Measurements from ENCODE around the gene VEPH1.

Gene VEPH1

DNA sequence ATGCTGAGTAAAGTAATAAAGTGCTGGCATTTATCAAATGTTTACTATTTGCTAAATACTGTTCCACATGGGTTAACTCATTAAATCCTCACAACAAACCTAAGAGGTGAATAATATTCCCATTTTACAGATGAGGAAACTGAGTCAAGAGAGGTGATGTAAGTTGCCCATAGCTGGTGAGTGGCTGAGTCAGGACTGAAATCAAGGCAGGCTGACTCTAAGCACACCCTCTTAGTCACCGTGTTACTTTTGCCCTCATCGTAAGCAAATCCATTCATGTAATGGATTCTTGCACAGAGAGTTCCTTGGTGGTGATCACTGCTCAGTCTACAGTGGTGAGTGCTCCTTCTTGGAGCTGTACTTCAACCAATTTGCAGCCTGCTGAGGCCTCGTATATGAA is 95.4 kb downstream of the VEPH1 start:
- TF ChIP-seq, protein P1, sequence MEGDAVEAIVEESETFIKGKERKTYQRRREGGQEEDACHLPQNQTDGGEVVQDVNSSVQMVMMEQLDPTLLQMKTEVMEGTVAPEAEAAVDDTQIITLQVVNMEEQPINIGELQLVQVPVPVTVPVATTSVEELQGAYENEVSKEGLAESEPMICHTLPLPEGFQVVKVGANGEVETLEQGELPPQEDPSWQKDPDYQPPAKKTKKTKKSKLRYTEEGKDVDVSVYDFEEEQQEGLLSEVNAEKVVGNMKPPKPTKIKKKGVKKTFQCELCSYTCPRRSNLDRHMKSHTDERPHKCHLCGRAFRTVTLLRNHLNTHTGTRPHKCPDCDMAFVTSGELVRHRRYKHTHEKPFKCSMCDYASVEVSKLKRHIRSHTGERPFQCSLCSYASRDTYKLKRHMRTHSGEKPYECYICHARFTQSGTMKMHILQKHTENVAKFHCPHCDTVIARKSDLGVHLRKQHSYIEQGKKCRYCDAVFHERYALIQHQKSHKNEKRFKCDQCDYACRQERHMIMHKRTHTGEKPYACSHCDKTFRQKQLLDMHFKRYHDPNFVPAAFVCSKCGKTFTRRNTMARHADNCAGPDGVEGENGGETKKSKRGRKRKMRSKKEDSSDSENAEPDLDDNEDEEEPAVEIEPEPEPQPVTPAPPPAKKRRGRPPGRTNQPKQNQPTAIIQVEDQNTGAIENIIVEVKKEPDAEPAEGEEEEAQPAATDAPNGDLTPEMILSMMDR (IDR thresholded peaks at IDR 0.05; ENCODE audit: low read depth, low read length), result no peak
- no peak for DNase-seq (ENCODE audit: low read depth, low spot score)
- in situ Hi-C loops (cut with HindIII; ENCODE audit: low sequenced_read_pairs), result no loop called here
- no peak overlapping the region for H3K4me3 ChIP-seq (ENCODE audit: low read depth, low read length)

- TF ChIP-seq, protein P1 (IDR thresholded peaks at IDR 0.05; ENCODE audit: low read depth, low read length), result no peak
- in situ Hi-C loops (cut with HindIII; ENCODE audit: low sequenced_read_pairs), result no loop called here
Observed at GRCh38 chr3:157406394-157406793, 96.8 kb downstream of the VEPH1 start.

DNA sequence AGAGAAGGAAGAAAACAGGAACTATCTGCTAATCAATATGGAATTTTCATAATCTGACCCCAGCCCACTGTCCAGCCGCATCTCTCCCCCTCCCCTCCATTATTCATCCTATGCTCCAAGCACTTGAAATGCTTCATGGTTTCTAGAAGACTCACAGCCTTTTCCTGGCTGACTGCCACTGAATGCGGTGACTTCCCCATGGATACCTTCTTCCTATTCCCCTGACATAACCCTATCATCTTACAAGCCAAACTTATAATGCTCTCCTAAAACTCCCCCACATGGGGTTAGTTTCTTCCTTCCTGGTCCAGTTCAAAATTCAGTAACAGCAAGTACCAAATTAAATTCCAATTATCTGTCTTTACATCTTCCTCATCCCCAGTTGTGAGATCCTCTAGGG is 97.8 kb downstream of the VEPH1 start:
- TF ChIP-seq, protein P1 (IDR thresholded peaks at IDR 0.05; ENCODE audit: low read depth, low read length), result no peak
- peak; percentile 77 for DNase-seq (ENCODE audit: low read depth, low spot score)
- H3K4me3 ChIP-seq (ENCODE audit: low read depth, low read length), result no peak overlapping the region
- in situ Hi-C loops (cut with HindIII; ENCODE audit: low sequenced_read_pairs), result no loop called here

More at GRCh38 chr3:157406394-157406793, 96.8 kb downstream of the VEPH1 start:
- no peak for DNase-seq (ENCODE audit: low read depth, low spot score)
- H3K4me3 ChIP-seq (ENCODE audit: low read depth, low read length), result no peak overlapping the region

DNA sequence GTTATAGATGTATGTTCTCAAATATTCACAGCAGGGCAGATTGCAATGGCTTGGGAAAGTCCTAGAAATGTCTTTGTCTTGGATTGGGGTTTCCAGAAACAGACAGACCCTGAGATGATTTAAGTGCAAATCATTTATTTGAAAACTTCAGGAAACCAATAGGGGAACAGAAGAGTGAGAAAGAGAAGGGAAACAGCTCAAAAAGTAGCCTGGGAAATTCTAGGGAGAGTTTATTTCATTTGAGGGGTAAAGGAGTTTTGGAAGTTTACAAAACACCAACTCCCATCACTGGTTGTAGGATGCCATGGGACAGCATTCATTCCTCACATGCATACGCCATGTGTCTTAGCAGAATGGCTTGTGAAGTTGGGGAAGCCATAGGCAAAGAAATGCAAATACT is 98.8 kb downstream of the VEPH1 start:
- DNase-seq (ENCODE audit: low read depth, low spot score), result no peak
- no peak overlapping the region for H3K4me3 ChIP-seq (ENCODE audit: low read depth, low read length)
- TF ChIP-seq, protein P1 (IDR thresholded peaks at IDR 0.05; ENCODE audit: low read depth, low read length), result no peak
- in situ Hi-C loops (cut with HindIII; ENCODE audit: low sequenced_read_pairs), result no loop called here

DNA sequence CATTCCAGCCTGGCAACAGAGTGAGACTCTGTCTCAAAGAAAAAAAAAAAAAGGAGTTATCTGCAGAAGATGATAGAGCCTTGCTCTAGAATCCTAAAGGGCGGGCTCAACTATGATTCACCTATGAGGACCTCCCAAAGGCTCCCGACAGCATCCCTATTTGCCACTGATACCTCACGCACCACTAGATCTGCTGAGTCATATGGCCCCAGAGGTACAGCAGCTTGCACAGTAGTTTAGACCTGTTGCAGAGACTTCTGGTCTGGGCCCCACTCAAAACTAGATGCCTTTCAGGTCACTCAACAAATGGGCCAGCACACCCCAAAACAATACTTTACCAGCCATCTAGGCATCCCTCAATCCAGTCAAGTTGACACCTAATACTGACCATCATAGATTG is 104.6 kb downstream of the VEPH1 start:
- in situ Hi-C loops (cut with HindIII; ENCODE audit: low sequenced_read_pairs), result no loop called here

GRCh38 chr3:157394411-157394810 is 108.8 kb downstream of the VEPH1 start:
- TF ChIP-seq, protein P1 (IDR thresholded peaks at IDR 0.05; ENCODE audit: low read depth, low read length), result no peak

More for the DNA sequence above, 104.6 kb downstream of the VEPH1 start:
- H3K4me3 ChIP-seq (ENCODE audit: low read depth, low read length), result no peak overlapping the region
- no peak for DNase-seq (ENCODE audit: low read depth, low spot score)
- TF ChIP-seq, protein P1 (IDR thresholded peaks at IDR 0.05; ENCODE audit: low read depth, low read length), result no peak

DNA sequence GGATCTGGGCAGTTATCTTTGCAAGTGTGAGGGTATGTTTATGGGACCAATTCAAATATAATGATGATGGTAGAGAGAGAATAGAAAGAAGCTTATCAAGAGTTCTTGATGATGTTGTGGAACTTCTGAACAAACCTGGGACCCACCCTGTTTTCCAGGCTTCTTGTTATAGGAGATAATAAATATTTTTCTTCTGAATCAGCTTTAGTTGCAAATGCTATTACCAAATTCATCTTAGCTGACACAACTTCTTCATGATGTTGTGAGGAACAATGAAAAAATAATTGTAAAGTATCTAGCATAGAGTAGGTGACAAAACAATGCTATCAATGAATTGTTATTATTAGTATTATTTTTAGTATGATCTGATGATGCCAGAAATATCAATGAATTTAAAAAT is 110.1 kb downstream of the VEPH1 start:
- no peak for DNase-seq (ENCODE audit: low read depth, low spot score)
- in situ Hi-C loops (cut with HindIII; ENCODE audit: low sequenced_read_pairs), result no loop called here
- TF ChIP-seq, protein P1 (IDR thresholded peaks at IDR 0.05; ENCODE audit: low read depth, low read length), result no peak
- no peak overlapping the region for H3K4me3 ChIP-seq (ENCODE audit: low read depth, low read length)

More at GRCh38 chr3:157394411-157394810, 108.8 kb downstream of the VEPH1 start:
- in situ Hi-C loops (cut with HindIII; ENCODE audit: low sequenced_read_pairs), result no loop called here
- no peak for DNase-seq (ENCODE audit: low read depth, low spot score)
- H3K4me3 ChIP-seq (ENCODE audit: low read depth, low read length), result no peak overlapping the region

All from astrocyte of the spinal cord (primary cell).